Mesendoderm (in vitro differentiated cells): ENCODE data around the gene FBLN7.

Experiments
- DNase-seq: peaks from one replicate; pipeline ENCODE4 v3.0.0; 2013
- H2AK5ac ChIP-seq: 2 replicates; pipeline ENCODE4 v1.6.1; 2013; ENCODE audit warnings: low read length, inconsistent platforms
- H2BK120ac ChIP-seq: 2 replicates; pipeline ENCODE4 v1.6.1; 2013; ENCODE audit warnings: low read depth, mild to moderate bottlenecking, low read length, moderate library complexity, mixed read lengths
- H2BK15ac ChIP-seq: replicated peaks from 2 replicates; pipeline ENCODE4 v1.6.1; 2013; ENCODE audit warnings: low read depth, mild to moderate bottlenecking, moderate library complexity
- H2BK5ac ChIP-seq: 2 replicates; pipeline ENCODE4 v1.6.1; 2013; ENCODE audit warnings: low read length, inconsistent platforms
- H3K18ac ChIP-seq: 2 replicates; pipeline ENCODE4 v1.6.1; 2013; ENCODE audit warnings: mild to moderate bottlenecking, low read length, mixed read lengths
- H3K23ac ChIP-seq: one replicate; pipeline ENCODE4 v1.6.1; 2013; ENCODE audit warnings: low read length
- H3K27ac ChIP-seq: 2 replicates; pipeline ENCODE4 v1.5.1; 2013; ENCODE audit warnings: low read depth, mild to moderate bottlenecking, inconsistent platforms, low read length, moderate library complexity
- H3K27me3 ChIP-seq: 2 replicates; pipeline ENCODE4 v1.6.1; 2013; ENCODE audit warnings: low read length, control low read depth, mild to moderate bottlenecking, inconsistent platforms; ENCODE audit not compliant: insufficient read depth, poor library complexity
- H3K36me3 ChIP-seq: 2 replicates; pipeline ENCODE4 v1.6.1; 2013; ENCODE audit warnings: low read length, inconsistent platforms; ENCODE audit not compliant: control insufficient read depth, insufficient read depth
- H3K4ac ChIP-seq: one replicate; pipeline ENCODE4 v1.6.1; 2013; ENCODE audit warnings: low read depth, mild to moderate bottlenecking, low read length, moderate library complexity
- H3K4me1 ChIP-seq: 2 replicates; pipeline ENCODE4 v1.6.1; 2013; ENCODE audit warnings: low read depth, low read length, inconsistent platforms; ENCODE audit not compliant: control insufficient read depth
- H3K4me2 ChIP-seq: 2 replicates; pipeline ENCODE4 v1.6.1; 2013; ENCODE audit warnings: low read length
- H3K4me3 ChIP-seq: 2 replicates; pipeline ENCODE4 v1.5.1; 2013; ENCODE audit warnings: mild to moderate bottlenecking, low read length
- H3K56ac ChIP-seq: one replicate; pipeline ENCODE4 v1.6.1; 2013; ENCODE audit warnings: low read length
- H3K79me1 ChIP-seq: 2 replicates; pipeline ENCODE4 v1.6.1; 2013; ENCODE audit warnings: low read length, inconsistent platforms
- H3K79me2 ChIP-seq: 2 replicates; pipeline ENCODE4 v1.6.1; 2013; ENCODE audit warnings: mild to moderate bottlenecking, low read length; ENCODE audit not compliant: control insufficient read depth, insufficient read depth
- H3K9ac ChIP-seq: 2 replicates; pipeline ENCODE4 v1.6.1; 2013; ENCODE audit warnings: low read length, inconsistent platforms
- H4K5ac ChIP-seq: one replicate; pipeline ENCODE4 v1.6.1; 2013; ENCODE audit warnings: low read length
- H4K8ac ChIP-seq: one replicate; pipeline ENCODE4 v1.6.1; 2013; ENCODE audit warnings: low read depth, mild to moderate bottlenecking, control low read depth, low read length, moderate library complexity
- WGBS: extraction: QIAGEN DNeasy Blood & Tissue Kit; methylation state at CpG from one replicate; pipeline ENCODE4 v1.1.7; 2013; ENCODE audit warnings: low lambda C conversion rate, missing lambda C conversion rate; ENCODE audit not compliant: insufficient coverage; ENCODE audit errors: extremely low coverage; 5-methylcytosine and 5-hydroxymethylcytosine counted together

Gene FBLN7

DNA sequence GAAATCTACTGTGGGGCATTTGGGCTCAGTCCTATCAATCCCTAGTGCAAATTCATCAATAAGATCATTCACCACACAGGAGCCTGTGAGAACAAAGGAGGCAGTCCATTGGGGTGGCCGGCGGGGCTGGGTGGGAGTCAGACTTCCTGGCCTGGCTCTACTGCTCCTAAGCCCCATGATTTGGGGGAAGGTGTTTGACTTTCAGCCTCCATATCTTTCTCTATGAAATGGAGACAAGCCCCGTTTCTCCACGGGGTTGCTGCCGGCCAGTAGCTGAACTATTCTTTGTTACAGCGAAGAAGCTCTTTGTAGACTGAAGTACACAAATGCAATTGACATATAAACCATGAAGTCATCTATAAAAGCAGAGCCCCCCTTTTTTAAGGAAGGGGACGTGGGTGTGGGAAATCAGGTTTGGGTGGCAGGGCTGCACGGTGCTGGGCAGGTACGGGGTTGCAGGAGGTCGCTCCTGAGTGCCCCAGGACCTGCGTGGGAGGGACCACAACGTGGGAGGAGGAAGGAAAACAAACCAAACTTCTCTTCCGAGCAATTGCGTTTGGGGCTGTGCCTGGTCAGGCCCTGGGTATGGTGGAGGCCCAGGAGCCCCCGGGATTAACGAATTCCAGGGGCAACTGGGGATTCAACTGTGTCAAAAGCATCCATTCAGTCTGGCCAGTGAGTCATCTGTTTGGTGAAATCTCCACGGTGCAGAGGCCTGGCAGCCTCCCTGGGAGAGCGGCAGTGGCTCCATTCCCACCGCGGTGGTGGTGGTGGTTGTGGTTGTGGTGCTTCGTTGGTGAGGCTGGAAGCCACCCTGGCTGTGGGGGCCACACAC lies 18.2 kb downstream of the FBLN7 start:
- no peaks in the 10 kb centered on the region for H3K36me3 ChIP-seq
- no peak overlapping the region for H4K5ac ChIP-seq
- H4K8ac ChIP-seq = no peak overlapping the region
- no peak overlapping the region for H3K4me2 ChIP-seq
- H2BK15ac ChIP-seq = no peak overlapping the region
- H2BK5ac ChIP-seq = no peak overlapping the region
- H3K9ac ChIP-seq = no peak overlapping the region
- H3K4me3 ChIP-seq = no peak overlapping the region
- no peak for DNase-seq
- no peak overlapping the region for H3K4ac ChIP-seq
- no peak overlapping the region for H2BK120ac ChIP-seq
- no peak overlapping the region for H3K18ac ChIP-seq
- H3K4me1 ChIP-seq = no peaks in the 10 kb centered on the region
- WGBS = no CpG with 5 or more reads among the region's 21 CpGs
- H3K79me2 ChIP-seq = no peaks in the 10 kb centered on the region
- no peak overlapping the region for H2AK5ac ChIP-seq
- H3K23ac ChIP-seq = no peak overlapping the region
- H3K56ac ChIP-seq = no peak overlapping the region
- no peaks in the 10 kb centered on the region for H3K27me3 ChIP-seq
- no peaks in the 10 kb centered on the region for H3K79me1 ChIP-seq
- H3K27ac ChIP-seq = no peak overlapping the region

DNA sequence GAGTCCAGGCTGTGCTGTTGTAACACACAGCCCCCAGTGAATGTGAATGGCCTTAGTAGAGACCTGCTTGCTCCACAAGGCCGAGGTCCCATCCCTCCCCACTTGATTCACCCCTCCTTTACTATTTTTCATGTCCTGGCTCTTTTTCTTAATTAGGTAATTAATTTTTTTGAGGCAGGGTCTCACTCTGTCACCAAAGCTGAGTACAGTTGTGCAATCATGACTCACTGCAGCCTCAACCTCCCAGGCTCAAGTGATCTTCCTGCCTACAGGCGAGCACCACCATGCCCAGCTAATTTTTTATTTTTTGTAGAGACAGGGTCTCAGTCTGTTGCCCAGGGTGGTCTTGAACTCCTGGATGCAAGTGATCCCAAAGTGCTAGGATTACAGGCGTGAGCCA lies 19.3 kb downstream of the FBLN7 start:
- no peaks in the 10 kb centered on the region for H3K27me3 ChIP-seq
- no peaks in the 10 kb centered on the region for H3K79me2 ChIP-seq
- H3K4me1 ChIP-seq = no peaks in the 10 kb centered on the region
- H3K4me2 ChIP-seq = no peak overlapping the region
- no peak overlapping the region for H2BK15ac ChIP-seq
- no peak overlapping the region for H2BK120ac ChIP-seq
- WGBS = no CpG with 5 or more reads among the region's 3 CpGs
- no peak overlapping the region for H3K9ac ChIP-seq
- H3K23ac ChIP-seq = no peak overlapping the region
- H4K5ac ChIP-seq = no peak overlapping the region
- no peaks in the 10 kb centered on the region for H3K79me1 ChIP-seq
- no peak for DNase-seq
- no peak overlapping the region for H3K18ac ChIP-seq
- no peak overlapping the region for H4K8ac ChIP-seq
- no peak overlapping the region for H3K4ac ChIP-seq
- no peaks in the 10 kb centered on the region for H3K36me3 ChIP-seq
- no peak overlapping the region for H2BK5ac ChIP-seq
- H3K4me3 ChIP-seq = no peak overlapping the region
- no peak overlapping the region for H3K56ac ChIP-seq
- no peak overlapping the region for H2AK5ac ChIP-seq
- no peak overlapping the region for H3K27ac ChIP-seq

DNA sequence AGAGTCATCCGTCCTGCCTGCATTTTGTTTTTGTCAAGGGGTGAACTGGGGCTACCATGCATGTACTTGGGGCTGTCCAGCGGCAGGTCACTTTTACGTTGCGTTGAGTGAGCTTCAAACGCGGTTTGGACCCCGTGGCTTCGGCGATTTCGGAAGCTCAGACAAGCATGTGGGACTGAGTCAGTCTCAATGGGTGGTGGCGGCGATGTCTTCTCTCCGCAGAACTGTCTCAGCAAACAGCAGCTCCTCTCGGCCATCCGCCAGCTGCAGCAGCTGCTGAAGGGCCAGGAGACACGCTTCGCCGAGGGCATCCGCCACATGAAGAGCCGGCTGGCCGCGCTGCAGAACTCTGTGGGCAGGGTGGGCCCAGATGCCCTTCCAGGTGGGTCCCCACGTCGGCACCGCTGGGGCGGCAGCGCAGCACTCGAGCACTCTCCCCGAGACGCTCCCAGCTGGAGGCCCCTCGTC lies 21.3 kb downstream of the FBLN7 start:
- Histone ChIP-seq H2BK5ac (no peak overlapping the region), H3K56ac (no peak overlapping the region), H3K79me1 (no peaks in the 10 kb centered on the region), H3K18ac (no peak overlapping the region), H3K4me2 (no peak overlapping the region), H2AK5ac (no peak overlapping the region), H2BK15ac (no peak overlapping the region), H3K27ac (no peak overlapping the region), H3K4ac (no peak overlapping the region), H3K36me3 (no peaks in the 10 kb centered on the region), H4K8ac (no peak overlapping the region), H3K4me1 (no peaks in the 10 kb centered on the region), H2BK120ac (no peak overlapping the region), H3K27me3 (no peaks in the 10 kb centered on the region), H3K9ac (no peak overlapping the region), H3K4me3 (no peak overlapping the region), H3K23ac (no peak overlapping the region), H4K5ac (no peak overlapping the region), H3K79me2 (no peaks in the 10 kb centered on the region)
- DNase-seq = no peak
- no CpG with 5 or more reads among the region's 31 CpGs for WGBS

DNA sequence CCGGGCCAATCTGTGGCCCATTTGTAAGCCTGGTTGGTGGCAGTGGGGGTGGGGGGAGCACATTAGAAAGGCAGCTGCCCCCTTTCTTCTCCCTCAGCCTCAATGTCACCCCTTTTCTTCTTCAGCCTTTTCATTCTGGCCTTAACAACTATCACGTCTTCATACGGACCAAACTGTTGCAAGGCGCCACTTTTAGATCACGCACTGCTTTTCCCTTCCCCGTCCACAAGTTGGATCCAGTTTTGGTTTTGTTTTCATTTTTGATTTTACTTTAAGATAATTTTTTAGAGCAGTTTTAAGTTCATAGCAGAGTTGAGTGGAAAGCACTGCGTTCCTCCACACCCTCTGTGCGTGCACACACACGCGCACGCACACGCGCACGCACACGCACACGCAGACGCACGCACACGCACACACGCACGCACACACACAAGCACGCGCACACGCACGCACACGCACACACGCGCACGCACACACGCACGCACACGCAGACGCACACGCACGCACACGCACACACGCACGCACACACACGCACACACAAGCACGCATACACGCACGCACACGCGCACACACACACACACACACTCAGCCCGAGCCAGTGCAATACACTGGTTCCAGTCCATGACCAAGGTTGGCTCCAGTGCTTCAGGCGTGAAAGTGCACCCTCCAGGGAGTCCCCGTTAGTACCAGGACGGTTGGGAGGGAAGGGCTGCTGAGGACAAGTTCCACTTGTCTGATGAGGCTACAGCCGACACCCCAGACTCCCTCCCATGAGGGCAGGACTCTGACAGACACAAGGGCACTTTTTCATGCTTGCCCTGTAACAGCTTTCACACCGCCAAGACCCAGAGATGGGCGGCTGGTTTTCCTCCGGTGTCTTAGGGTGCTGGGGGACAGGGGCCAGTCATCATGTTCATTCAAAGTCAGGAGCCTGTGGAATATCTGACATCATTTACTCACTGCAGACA lies 22.4 kb downstream of the FBLN7 start:
- Histone ChIP-seq H3K18ac (no peak overlapping the region), H4K8ac (no peak overlapping the region), H3K79me1 (no peaks in the 10 kb centered on the region), H3K27ac (no peak overlapping the region), H3K4me3 (no peak overlapping the region), H4K5ac (no peak overlapping the region), H2BK120ac (no peak overlapping the region), H3K23ac (no peak overlapping the region), H3K4ac (no peak overlapping the region), H3K4me2 (no peak overlapping the region), H3K79me2 (no peaks in the 10 kb centered on the region), H3K56ac (no peak overlapping the region), H2AK5ac (no peak overlapping the region), H3K36me3 (no peaks in the 10 kb centered on the region), H2BK5ac (no peak overlapping the region), H3K9ac (no peak overlapping the region), H2BK15ac (no peak overlapping the region), H3K4me1 (no peaks in the 10 kb centered on the region), H3K27me3 (no peaks in the 10 kb centered on the region)
- no CpG with 5 or more reads among the region's 52 CpGs for WGBS
- DNase-seq = no peak

DNA sequence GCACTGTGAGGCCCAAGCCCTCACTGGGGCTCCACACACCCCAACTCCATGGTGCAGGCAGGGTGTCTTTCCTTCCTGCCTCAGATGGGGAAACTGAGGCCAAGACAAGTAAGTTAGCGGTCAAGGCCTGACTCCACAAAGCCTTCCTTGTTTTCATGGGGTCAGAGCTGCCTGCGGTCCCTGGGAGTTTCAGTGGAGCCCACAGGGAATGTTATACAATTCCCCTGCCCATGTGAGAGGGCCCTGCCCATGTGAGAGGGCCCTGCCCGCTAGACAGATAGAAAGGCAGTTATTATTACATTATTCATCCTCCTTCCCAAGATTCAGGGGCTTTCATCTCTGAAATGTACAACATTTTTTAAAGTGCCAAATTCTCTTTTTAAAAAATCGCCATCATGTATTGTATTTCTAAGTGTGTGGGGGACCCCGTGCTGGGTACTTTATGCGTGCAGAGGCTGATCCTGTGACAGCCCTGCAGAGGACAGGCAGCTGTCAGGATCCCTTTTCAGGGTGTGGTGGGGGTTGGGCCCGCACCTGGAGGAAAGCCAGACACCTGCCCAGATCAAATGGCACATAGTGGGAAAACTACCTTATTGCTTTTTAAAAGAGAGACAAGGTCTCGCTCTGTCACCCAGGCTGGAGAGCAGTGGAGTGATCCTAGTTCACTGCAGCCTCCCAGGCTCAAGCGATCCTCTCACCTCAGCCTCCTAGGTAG lies 23.4 kb downstream of the FBLN7 start:
- WGBS = no CpG with 5 or more reads among the region's 9 CpGs
- Histone ChIP-seq H2BK15ac (no peak overlapping the region), H3K36me3 (no peaks in the 10 kb centered on the region), H3K27me3 (no peaks in the 10 kb centered on the region), H2AK5ac (no peak overlapping the region), H3K9ac (no peak overlapping the region), H3K4me2 (no peak overlapping the region), H3K27ac (no peak overlapping the region), H3K18ac (no peak overlapping the region), H3K79me1 (no peaks in the 10 kb centered on the region), H3K79me2 (no peaks in the 10 kb centered on the region), H4K8ac (no peak overlapping the region), H3K23ac (no peak overlapping the region), H3K4me3 (no peak overlapping the region), H2BK5ac (no peak overlapping the region), H3K4ac (no peak overlapping the region), H3K56ac (no peak overlapping the region), H2BK120ac (no peak overlapping the region), H3K4me1 (no peaks in the 10 kb centered on the region), H4K5ac (no peak overlapping the region)
- DNase-seq = no peak
